AG04449 (cell line): Measurements from ENCODE around the gene SYT1.

ENCODE experiments used
- CTCF ChIA-PET: fragments of 350-600 bp; formaldehyde crosslinking; extraction: SDS; loops from one replicate; lab custom pipeline; 2021; ENCODE audit warnings: antibody characterized with exemption; lab: Yijun Ruan, JAX
- POLR2A ChIA-PET: fragments of 400-600, 350-600 bp; formaldehyde crosslinking; extraction: SDS; loops from one replicate; lab custom pipeline; 2020; ENCODE audit warnings: antibody characterized with exemption, inconsistent platforms; lab: Yijun Ruan, JAX
- DNase-seq: peaks from one replicate; pipeline ENCODE4 v3.0.0-alpha.2; 2010; ENCODE audit warnings: low read depth, low spot score
- H3K4me3 ChIP-seq: 2 replicates; pipeline ENCODE4 v1.5.1; 2011; ENCODE audit warnings: low read depth, mild to moderate bottlenecking, control low read depth, low read length
- TF ChIP-seq, protein P1 (sequence below): IDR thresholded peaks from one replicate; pipeline ENCODE4 v1.5.1; 2011; ENCODE audit warnings: mild to moderate bottlenecking, moderate library complexity, low read length, control low read depth, inconsistent platforms; ENCODE audit not compliant: insufficient read depth; ENCODE audit errors: missing control alignments

The SYT1 gene

DNA sequence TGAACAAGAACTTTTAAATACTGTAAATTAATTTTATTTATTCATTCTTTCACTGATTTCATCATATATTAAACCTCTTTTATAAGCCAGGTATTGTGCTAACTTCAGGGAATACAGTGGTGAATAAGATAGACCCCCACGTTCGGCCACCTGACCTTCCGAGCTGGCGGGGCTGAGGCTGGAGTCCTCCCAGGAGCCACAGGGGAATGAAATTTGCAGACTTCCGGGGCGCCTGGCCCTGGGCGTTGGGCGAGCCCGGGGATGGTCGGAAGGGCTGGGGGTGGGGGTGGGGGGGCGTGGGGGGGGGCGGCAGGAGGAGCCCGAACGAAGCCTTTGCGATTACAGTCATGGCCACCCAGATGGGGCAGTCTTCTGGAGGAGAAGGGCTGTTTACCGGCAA lies 442.8 kb downstream of the SYT1 start:
- no peak overlapping the region for H3K4me3 ChIP-seq
- CTCF ChIA-PET, result no interaction called here
- no peak for DNase-seq
- POLR2A ChIA-PET, result no interaction called here
- TF ChIP-seq, protein P1, sequence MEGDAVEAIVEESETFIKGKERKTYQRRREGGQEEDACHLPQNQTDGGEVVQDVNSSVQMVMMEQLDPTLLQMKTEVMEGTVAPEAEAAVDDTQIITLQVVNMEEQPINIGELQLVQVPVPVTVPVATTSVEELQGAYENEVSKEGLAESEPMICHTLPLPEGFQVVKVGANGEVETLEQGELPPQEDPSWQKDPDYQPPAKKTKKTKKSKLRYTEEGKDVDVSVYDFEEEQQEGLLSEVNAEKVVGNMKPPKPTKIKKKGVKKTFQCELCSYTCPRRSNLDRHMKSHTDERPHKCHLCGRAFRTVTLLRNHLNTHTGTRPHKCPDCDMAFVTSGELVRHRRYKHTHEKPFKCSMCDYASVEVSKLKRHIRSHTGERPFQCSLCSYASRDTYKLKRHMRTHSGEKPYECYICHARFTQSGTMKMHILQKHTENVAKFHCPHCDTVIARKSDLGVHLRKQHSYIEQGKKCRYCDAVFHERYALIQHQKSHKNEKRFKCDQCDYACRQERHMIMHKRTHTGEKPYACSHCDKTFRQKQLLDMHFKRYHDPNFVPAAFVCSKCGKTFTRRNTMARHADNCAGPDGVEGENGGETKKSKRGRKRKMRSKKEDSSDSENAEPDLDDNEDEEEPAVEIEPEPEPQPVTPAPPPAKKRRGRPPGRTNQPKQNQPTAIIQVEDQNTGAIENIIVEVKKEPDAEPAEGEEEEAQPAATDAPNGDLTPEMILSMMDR, result no peak

DNA sequence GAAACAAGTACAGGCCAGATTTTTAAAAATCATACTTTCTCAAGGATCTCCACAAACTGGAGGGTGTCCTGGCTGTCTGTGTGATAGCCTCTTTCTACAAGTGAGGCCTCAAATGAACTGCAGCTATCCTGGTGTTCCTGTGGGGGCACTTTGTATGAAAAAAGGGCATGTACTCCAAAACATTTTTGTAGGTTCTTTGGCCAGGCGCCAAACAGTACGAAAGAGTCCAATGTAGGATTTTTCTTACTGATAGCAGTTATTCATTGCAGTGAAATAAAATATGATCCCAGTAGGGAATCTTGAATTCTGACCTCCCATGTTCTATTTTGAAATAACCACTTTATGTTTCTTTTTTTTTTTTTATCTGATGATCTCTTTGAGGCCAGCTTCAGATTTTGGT lies 444.5 kb downstream of the SYT1 start:
- ChIA-PET CTCF (no interaction called here), POLR2A (no interaction called here)
- TF ChIP-seq, protein P1, result no peak
- DNase-seq, result no peak
- H3K4me3 ChIP-seq, result no peak overlapping the region

DNA sequence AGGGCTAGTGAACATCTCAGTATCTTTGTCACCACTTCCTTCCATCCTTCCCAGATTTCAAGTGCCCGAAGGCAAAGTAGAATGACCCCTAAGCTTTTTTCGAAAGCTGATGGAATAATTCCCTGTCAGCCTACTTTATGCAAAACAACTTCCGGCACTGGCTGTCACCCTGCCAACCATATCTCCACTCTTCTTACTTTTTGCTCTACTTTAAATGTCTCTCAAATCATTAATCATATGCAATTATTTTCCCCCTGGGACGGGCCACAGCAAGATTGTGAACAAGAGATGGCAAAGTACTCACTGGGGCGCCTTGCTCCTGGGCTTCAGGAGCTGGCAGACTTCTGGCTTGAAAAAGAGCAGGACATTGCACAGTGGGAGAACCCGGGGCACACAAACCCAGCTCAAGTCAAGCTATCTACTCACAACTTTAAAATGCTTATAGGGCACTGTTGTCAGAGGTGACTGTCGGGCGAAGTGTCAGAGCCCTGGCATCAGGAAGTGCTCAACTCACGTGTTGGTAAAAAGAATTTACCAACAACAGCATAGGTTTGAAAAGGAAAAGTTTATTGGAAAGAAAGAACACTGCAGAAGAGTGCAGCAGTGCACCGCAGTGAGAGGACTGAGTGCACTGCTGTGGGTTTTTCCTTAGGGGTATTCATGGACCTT lies 452.7 kb downstream of the SYT1 start:
- no peak for DNase-seq
- H3K4me3 ChIP-seq, result no peak overlapping the region
- POLR2A ChIA-PET, result no interaction called here
- TF ChIP-seq, protein P1, result no peak
- CTCF ChIA-PET, result no interaction called here

DNA sequence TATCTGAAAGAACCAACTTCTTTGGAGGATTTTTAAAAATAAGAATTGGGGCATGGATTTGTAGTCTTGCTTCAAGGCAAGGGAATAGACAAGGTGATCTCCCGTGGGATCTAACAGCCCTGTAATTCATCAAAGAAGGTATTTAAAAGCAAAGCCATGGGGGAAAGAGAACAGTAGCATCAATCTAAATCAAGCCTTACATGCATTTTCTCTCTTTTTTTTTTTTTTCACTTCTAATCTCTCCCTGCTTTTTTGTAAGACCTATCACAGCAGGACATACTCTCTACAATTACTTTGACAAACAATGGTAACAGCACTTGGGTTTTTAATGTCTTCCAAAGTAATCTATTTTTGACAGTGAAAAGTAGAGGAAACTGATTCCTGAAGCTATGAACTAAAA lies 458.3 kb downstream of the SYT1 start:
- POLR2A ChIA-PET, result no interaction called here
- CTCF ChIA-PET, result no interaction called here

DNA sequence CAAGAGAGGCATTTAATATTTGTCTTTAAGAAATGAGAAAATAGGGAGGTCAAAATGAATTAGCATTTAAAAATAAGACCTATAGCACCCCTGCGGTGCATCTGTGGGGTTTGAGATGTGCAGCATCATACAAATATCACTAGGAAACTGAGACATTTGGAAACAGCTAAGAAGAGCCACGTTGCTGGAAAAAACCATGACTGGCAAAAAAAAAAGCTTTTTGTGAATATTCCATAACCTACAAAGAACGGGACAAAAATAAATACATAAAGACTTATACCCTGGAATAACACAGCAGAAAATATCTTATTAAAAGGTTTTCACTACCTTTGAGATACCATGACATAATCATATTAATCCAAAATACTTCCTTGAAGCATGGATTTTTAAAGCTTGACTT lies 460.0 kb downstream of the SYT1 start:
- CTCF ChIA-PET, result no interaction called here

More for the DNA sequence above, 458.3 kb downstream of the SYT1 start:
- TF ChIP-seq, protein P1, result no peak
- no peak for DNase-seq
- H3K4me3 ChIP-seq, result no peak overlapping the region

DNA sequence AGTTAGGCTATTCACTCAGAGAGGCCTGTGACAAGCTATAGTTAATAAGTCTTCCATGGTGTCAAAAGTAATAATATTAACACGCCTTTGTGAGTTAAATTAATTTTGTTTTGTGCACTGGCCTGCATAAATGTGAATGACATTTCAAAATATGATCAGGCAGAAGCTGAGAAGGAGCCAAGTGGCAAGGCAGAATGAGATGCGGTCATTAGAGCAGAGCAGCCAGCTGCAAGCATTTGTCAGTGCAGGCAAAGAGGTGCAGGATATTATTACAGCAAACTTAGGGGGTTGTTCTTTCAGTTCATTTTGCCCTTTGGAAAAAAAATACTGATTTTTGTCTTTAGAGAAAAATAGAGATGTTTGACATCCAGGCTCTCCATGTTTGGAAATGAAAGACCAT lies 461.6 kb downstream of the SYT1 start:
- TF ChIP-seq, protein P1, result no peak
- POLR2A ChIA-PET, result no interaction called here
- H3K4me3 ChIP-seq, result no peak overlapping the region
- CTCF ChIA-PET, result no interaction called here
- DNase-seq, result no peak

More for the DNA sequence above, 460.0 kb downstream of the SYT1 start:
- TF ChIP-seq, protein P1, result no peak
- DNase-seq, result no peak
- no peak overlapping the region for H3K4me3 ChIP-seq
- POLR2A ChIA-PET, result no interaction called here
